ENCODE measurements around the gene SFXN3. TPM values are rescaled to one million over a fixed set of nuclear protein-coding genes. Genes with fewer than 3 reads are reported as not detected.
"Not testable (repeated sequence)": the region's sequence is repeated elsewhere in the genome, so short reads cannot be mapped to it uniquely, and the experiment has no call there.

The SFXN3 gene
- total RNA-seq, 4 donors from 2014 or later = 57.6 to 296 (median 74.3) TPM

GRCh38 chr10:101030496-101031127, 422 bp upstream of the SFXN3 start:
- TF ChIP-seq POLR2AphosphoS5 (IDR thresholded peaks at IDR 0.05) = no peak
- no peak for TF ChIP-seq POLR2A (IDR thresholded peaks at IDR 0.05)
- TF ChIP-seq EP300 (IDR thresholded peaks at IDR 0.05) = no peak
- TF ChIP-seq CTCF (IDR thresholded peaks at IDR 0.05) = no peak
- Histone ChIP-seq H3K27me3 (no peaks in the 10 kb centered on the region), H3K9me3 (no peaks in the 10 kb centered on the region), H3K27ac (peak overlapping the region; percentile 98), H3K4me3 (peak overlapping the region; percentile 87), H3K4me1 (peaks cover 34% of the 10 kb centered on the region), H3K36me3 (peaks cover 12% of the 10 kb centered on the region)
- 23% methylated on average over 12 of the region's 25 CpGs for WGBS
- no peak for DNase-seq (ENCODE audit: low spot score in 2 of 2)

GRCh38 chr10:101031796-101032636, 982 bp downstream of the SFXN3 start:
- peak overlapping the region; percentile 98 for H3K27ac ChIP-seq
- peak overlapping the region; percentile 87 for H3K4me3 ChIP-seq
- peak; percentile 93 to 95 for DNase-seq (ENCODE audit: low spot score in 2 of 2)
- H3K27me3 ChIP-seq = no peaks in the 10 kb centered on the region
- H3K9me3 ChIP-seq = no peaks in the 10 kb centered on the region
- peaks cover 26% of the 10 kb centered on the region for H3K36me3 ChIP-seq
- peaks cover 34% of the 10 kb centered on the region for H3K4me1 ChIP-seq
- WGBS = 0% methylated on average over 21 of the region's 47 CpGs
- TF ChIP-seq POLR2AphosphoS5 (IDR thresholded peaks at IDR 0.05) = no peak
- TF ChIP-seq CTCF (IDR thresholded peaks at IDR 0.05) = no peak
- TF ChIP-seq EP300 (IDR thresholded peaks at IDR 0.05) = no peak
- TF ChIP-seq POLR2A (IDR thresholded peaks at IDR 0.05) = peak in 1 of 2 donors; percentile 10

GRCh38 chr10:101032637-101033224, 1.7 kb downstream of the SFXN3 start:
- Histone ChIP-seq H3K36me3 (peaks cover 33% of the 10 kb centered on the region), H3K4me3 (peak overlapping the region; percentile 87), H3K27ac (peak overlapping the region; percentile 98), H3K27me3 (no peaks in the 10 kb centered on the region), H3K9me3 (no peaks in the 10 kb centered on the region), H3K4me1 (peaks cover 34% of the 10 kb centered on the region)
- peak in 1 of 2 donors; percentile 84 for DNase-seq (ENCODE audit: low spot score in 2 of 2)
- 3% methylated on average over 6 of the region's 6 CpGs for WGBS
- TF ChIP-seq POLR2A (IDR thresholded peaks at IDR 0.05) = peak in 1 of 2 donors; percentile 8
- no peak for TF ChIP-seq EP300 (IDR thresholded peaks at IDR 0.05)

GRCh38 chr10:101033276-101033675, 2.2 kb downstream of the SFXN3 start:
- H3K9me3 ChIP-seq = no peaks in the 10 kb centered on the region
- no peak for DNase-seq (ENCODE audit: low spot score in 2 of 2)
- peaks cover 34% of the 10 kb centered on the region for H3K4me1 ChIP-seq
- WGBS = 60% methylated on average over 3 of the region's 3 CpGs
- H3K27me3 ChIP-seq = no peaks in the 10 kb centered on the region
- peak overlapping the region; percentile 87 for H3K4me3 ChIP-seq
- peaks cover 38% of the 10 kb centered on the region for H3K36me3 ChIP-seq
- peak overlapping the region; percentile 98 for H3K27ac ChIP-seq
- TF ChIP-seq CTCF (IDR thresholded peaks at IDR 0.05) = no peak
- TF ChIP-seq POLR2AphosphoS5 (IDR thresholded peaks at IDR 0.05) = no peak
- TF ChIP-seq POLR2A (IDR thresholded peaks at IDR 0.05) = no peak
- TF ChIP-seq EP300 (IDR thresholded peaks at IDR 0.05) = no peak

- H3K4me3 ChIP-seq; H3K9me3 ChIP-seq; DNase-seq (ENCODE audit: low spot score in 2 of 2); H3K27me3 ChIP-seq; H3K27ac ChIP-seq: not testable (repeated sequence)
- Histone ChIP-seq H3K36me3 (peaks cover 50% of the 10 kb centered on the region), H3K4me1 (peaks cover 34% of the 10 kb centered on the region)
- 93% methylated on average over 4 of the region's 4 CpGs for WGBS
Measured at GRCh38 chr10:101034404-101034803, 3.4 kb downstream of the SFXN3 start.

- peaks cover 56% of the 10 kb centered on the region for H3K36me3 ChIP-seq
- WGBS = 100% methylated on average over 7 of the region's 7 CpGs
Measured at GRCh38 chr10:101035314-101035713, 4.3 kb downstream of the SFXN3 start.

More at GRCh38 chr10:101035314-101035713, 4.3 kb downstream of the SFXN3 start:
- H3K9me3 ChIP-seq = no peaks in the 10 kb centered on the region
- no peak for TF ChIP-seq POLR2AphosphoS5 (IDR thresholded peaks at IDR 0.05)
- no peak for TF ChIP-seq POLR2A (IDR thresholded peaks at IDR 0.05)
- no peak for TF ChIP-seq EP300 (IDR thresholded peaks at IDR 0.05)
- no peak for TF ChIP-seq CTCF (IDR thresholded peaks at IDR 0.05)
- H3K27ac ChIP-seq = no peak overlapping the region
- peaks cover 32% of the 10 kb centered on the region for H3K4me1 ChIP-seq
- no peak for DNase-seq (ENCODE audit: low spot score in 2 of 2)
- no peak overlapping the region for H3K4me3 ChIP-seq
- no peaks in the 10 kb centered on the region for H3K27me3 ChIP-seq
